ENCODE data around the gene ATAD3B. TPM values are rescaled to one million over a fixed set of nuclear protein-coding genes. Genes with fewer than 3 reads are reported as not detected.

ATAD3B gene
- total and polyA plus RNA-seq, 7 experiments from 2014 or later: 4.5 to 53.8 (median 45.5) TPM

GRCh38 chr1:1537626-1538250 is 66.2 kb downstream of the ATAD3B start:
- Histone ChIP-seq H3K9me3 (ENCODE audit: control insufficient read depth in 2 of 3, low read length in 3 of 3) (no peaks in the 10 kb centered on the region), H3K27ac (ENCODE audit: low read depth, low read length) (no peak overlapping the region), H3K4me1 (ENCODE audit: control insufficient read depth in 2 of 2, insufficient read depth in 2 of 2, low read length in 2 of 2) (no peaks in the 10 kb centered on the region), H3K4me3 (ENCODE audit: low read length) (no peak overlapping the region), H3K27me3 (ENCODE audit: control insufficient read depth in 2 of 2, insufficient read depth in 2 of 2, low read length in 2 of 2) (no peaks in the 10 kb centered on the region), H3K36me3 (ENCODE audit: control insufficient read depth in 2 of 3, insufficient read depth in 3 of 3, low read length in 3 of 3) (peaks cover 0 to 16% (median 0%) of the 10 kb centered on the region in 3 experiments)
- Mint-ChIP-seq H3K36me3 (peaks cover 0 to 7% (median 0%) of the 10 kb centered on the region in 5 donors), H3K9me3 (peaks cover 0 to 2% (median 0%) of the 10 kb centered on the region in 11 donors), H3K4me3 (peak overlapping the region in 4 of 10 donors; percentile 8 to 79 (median 36)), H3K27ac (no peak overlapping the region), H3K4me1 (peaks cover 0 to 11% (median 0%) of the 10 kb centered on the region in 7 donors), H3K27me3 (peaks cover 0 to 4% (median 0%) of the 10 kb centered on the region in 5 donors)
- ATAC-seq: no peak
- intact Hi-C loops (cut with micrococcal nuclease): no loop called here
- CTCF ChIA-PET: no interaction called here
- no peak for DNase-seq
- POLR2A ChIA-PET: no interaction called here

- ChIA-PET CTCF (no interaction called here), POLR2A (no interaction called here)
- intact Hi-C loops (cut with micrococcal nuclease): no loop called here
- Mint-ChIP-seq H3K9me3 (peaks cover 0 to 2% (median 0%) of the 10 kb centered on the region in 11 donors), H3K27me3 (peaks cover 0 to 4% (median 0%) of the 10 kb centered on the region in 5 donors), H3K4me1 (peaks cover 0 to 11% (median 0%) of the 10 kb centered on the region in 7 donors), H3K27ac (peak overlapping the region in 2 of 9 donors; percentile 32 to 34), H3K4me3 (peak overlapping the region in 8 of 10 donors; percentile 7 to 79 (median 40)), H3K36me3 (peaks cover 0 to 11% (median 0%) of the 10 kb centered on the region in 5 donors)
- Histone ChIP-seq H3K36me3 (ENCODE audit: control insufficient read depth in 2 of 3, insufficient read depth in 3 of 3, low read length in 3 of 3) (peaks cover 0 to 22% (median 0%) of the 10 kb centered on the region in 3 experiments), H3K27ac (ENCODE audit: low read depth, low read length) (no peak overlapping the region), H3K27me3 (ENCODE audit: control insufficient read depth in 2 of 2, insufficient read depth in 2 of 2, low read length in 2 of 2) (no peaks in the 10 kb centered on the region), H3K4me3 (ENCODE audit: low read length) (no peak overlapping the region), H3K9me3 (ENCODE audit: control insufficient read depth in 2 of 3, low read length in 3 of 3) (no peaks in the 10 kb centered on the region), H3K4me1 (ENCODE audit: control insufficient read depth in 2 of 2, insufficient read depth in 2 of 2, low read length in 2 of 2) (no peaks in the 10 kb centered on the region)
- ATAC-seq (no peak), DNase-seq (no peak)
Observed at GRCh38 chr1:1538334-1538733, 66.8 kb downstream of the ATAD3B start.

- Histone ChIP-seq H3K36me3 (ENCODE audit: control insufficient read depth in 2 of 3, insufficient read depth in 3 of 3, low read length in 3 of 3) (peaks cover 0 to 28% (median 0%) of the 10 kb centered on the region in 3 experiments), H3K27me3 (ENCODE audit: control insufficient read depth in 2 of 2, insufficient read depth in 2 of 2, low read length in 2 of 2) (no peaks in the 10 kb centered on the region), H3K9me3 (ENCODE audit: control insufficient read depth in 2 of 3, low read length in 3 of 3) (no peaks in the 10 kb centered on the region), H3K27ac (ENCODE audit: low read depth, low read length) (no peak overlapping the region), H3K4me1 (ENCODE audit: control insufficient read depth in 2 of 2, insufficient read depth in 2 of 2, low read length in 2 of 2) (no peaks in the 10 kb centered on the region), H3K4me3 (ENCODE audit: low read length) (no peak overlapping the region)
- H3K27me3 Mint-ChIP-seq: peaks cover 0 to 4% (median 0%) of the 10 kb centered on the region in 5 donors
- peaks cover 0 to 2% (median 0%) of the 10 kb centered on the region in 11 donors for H3K9me3 Mint-ChIP-seq
- H3K36me3 Mint-ChIP-seq: peaks cover 0 to 11% (median 0%) of the 10 kb centered on the region in 5 donors
- H3K4me1 Mint-ChIP-seq: peaks cover 0 to 11% (median 0%) of the 10 kb centered on the region in 7 donors
- ATAC-seq (no peak), DNase-seq (no peak)
- peak overlapping the region in 8 of 10 donors; percentile 7 to 79 (median 48) for H3K4me3 Mint-ChIP-seq
- H3K27ac Mint-ChIP-seq: peak overlapping the region in 1 of 9 donors; percentile 34
- ChIA-PET CTCF (no interaction called here), POLR2A (interaction anchor here (0.5 kb wide), 1 partner anchor 9 kb away, joined by 3 read pairs; no protein-coding TSS in a partner anchor)
- intact Hi-C loops (cut with micrococcal nuclease): no loop called here
Observed at GRCh38 chr1:1538989-1539309, 67.4 kb downstream of the ATAD3B start.

DNA sequence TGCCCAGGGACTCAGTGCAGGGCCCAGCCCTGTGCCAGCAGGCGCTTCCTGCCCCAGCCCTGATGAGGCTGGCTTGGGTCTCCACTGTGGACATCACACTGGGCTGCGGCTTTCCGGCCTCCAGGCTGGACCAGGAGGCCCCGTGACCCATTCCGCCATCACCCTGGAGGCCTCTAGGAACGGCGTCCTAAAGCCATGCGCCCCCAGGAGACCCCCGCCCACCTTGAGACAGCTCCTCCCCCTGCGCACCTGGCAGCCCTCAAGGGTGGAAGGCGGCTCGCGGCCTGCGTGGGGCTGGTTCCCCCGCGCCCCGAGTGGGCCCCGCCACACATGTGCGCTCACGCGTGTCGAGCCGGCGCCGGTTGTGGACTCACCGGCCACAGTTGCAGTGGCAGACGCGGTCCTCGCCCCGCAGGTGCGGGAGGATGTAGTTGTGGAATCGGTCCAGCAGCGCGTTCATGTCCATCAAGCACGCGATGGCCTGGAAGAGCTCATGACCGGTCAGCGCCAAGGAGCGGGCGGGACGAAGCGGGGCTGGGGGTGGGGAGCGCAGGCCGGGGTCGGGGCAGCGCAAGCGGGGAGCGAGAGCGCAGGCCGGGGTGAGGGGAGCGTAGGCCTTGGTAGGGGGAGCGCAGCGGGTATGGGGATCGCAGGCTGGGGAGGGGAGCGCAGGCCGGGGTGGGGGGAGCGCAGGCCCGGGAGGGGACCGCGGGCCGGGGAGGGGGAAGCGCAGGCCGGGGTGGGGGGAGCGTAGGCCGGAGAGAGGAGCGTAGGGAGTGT is 67.9 kb downstream of the ATAD3B start:
- Histone ChIP-seq H3K4me3 (ENCODE audit: low read length) (no peak overlapping the region), H3K27ac (ENCODE audit: low read depth, low read length) (no peak overlapping the region), H3K36me3 (ENCODE audit: control insufficient read depth in 2 of 3, insufficient read depth in 3 of 3, low read length in 3 of 3) (peaks cover 0 to 28% (median 0%) of the 10 kb centered on the region in 3 experiments), H3K9me3 (ENCODE audit: control insufficient read depth in 2 of 3, low read length in 3 of 3) (no peaks in the 10 kb centered on the region), H3K4me1 (ENCODE audit: control insufficient read depth in 2 of 2, insufficient read depth in 2 of 2, low read length in 2 of 2) (no peaks in the 10 kb centered on the region), H3K27me3 (ENCODE audit: control insufficient read depth in 2 of 2, insufficient read depth in 2 of 2, low read length in 2 of 2) (no peaks in the 10 kb centered on the region)
- intact Hi-C loops (cut with micrococcal nuclease): loop anchor here in 1 of 2 donors (1.0 kb wide), 1 partner anchor 76 kb away; the partner anchor contains the start of gene MIB2
- Mint-ChIP-seq H3K36me3 (peaks cover 0 to 11% (median 0%) of the 10 kb centered on the region in 5 donors), H3K9me3 (peaks cover 0 to 2% (median 0%) of the 10 kb centered on the region in 11 donors), H3K4me3 (peak overlapping the region in 8 of 10 donors; percentile 36 to 83 (median 75)), H3K4me1 (peaks cover 0 to 11% (median 0%) of the 10 kb centered on the region in 7 donors), H3K27me3 (peaks cover 0 to 4% (median 0%) of the 10 kb centered on the region in 5 donors), H3K27ac (no peak overlapping the region)
- POLR2A ChIA-PET: interaction anchor here (0.5 kb wide), 1 partner anchor 9 kb away, joined by 3 read pairs; no protein-coding TSS in a partner anchor
- CTCF ChIA-PET: no interaction called here
- DNase-seq: no peak
- ATAC-seq: no peak

GRCh38 chr1:1540090-1540817 is 68.7 kb downstream of the ATAD3B start, which contains the start of gene TMEM240:
TMEM240 (minus strand) TSS chr1:1540624; CDS start chr1:1540346, 278 bp downstream.
- peaks cover 0 to 11% (median 0%) of the 10 kb centered on the region in 7 donors for H3K4me1 Mint-ChIP-seq
- peak; percentile 75 for ATAC-seq
- intact Hi-C loops (cut with micrococcal nuclease): loop anchor here in 1 of 2 donors (1.0 kb wide), 1 partner anchor 75 kb away; the partner anchor contains the start of gene MIB2
- no peaks in the 10 kb centered on the region for H3K4me1 ChIP-seq (ENCODE audit: control insufficient read depth in 2 of 2, insufficient read depth in 2 of 2, low read length in 2 of 2)
- H3K27me3 ChIP-seq (ENCODE audit: control insufficient read depth in 2 of 2, insufficient read depth in 2 of 2, low read length in 2 of 2): no peaks in the 10 kb centered on the region
- peak in 7 of 9 donors; percentile 41 to 55 (median 52) for DNase-seq
- H3K36me3 Mint-ChIP-seq: peaks cover 0 to 11% (median 0%) of the 10 kb centered on the region in 5 donors
- CTCF ChIA-PET: no interaction called here
- peak within 1 kb of the TSS; percentile 57 for H3K27ac ChIP-seq (ENCODE audit: low read depth, low read length)
- POLR2A ChIA-PET: no interaction called here
- H3K27ac Mint-ChIP-seq: peak within 1 kb of the TSS in 4 of 9 donors; percentile 32 to 67 (median 59)
- peak within 1 kb of the TSS; percentile 36 to 83 (median 75) for H3K4me3 Mint-ChIP-seq
- peaks cover 0 to 28% (median 0%) of the 10 kb centered on the region in 3 experiments for H3K36me3 ChIP-seq (ENCODE audit: control insufficient read depth in 2 of 3, insufficient read depth in 3 of 3, low read length in 3 of 3)
- H3K4me3 ChIP-seq (ENCODE audit: low read length): no peak within 1 kb of the TSS
- peaks cover 0 to 2% (median 0%) of the 10 kb centered on the region in 11 donors for H3K9me3 Mint-ChIP-seq
- H3K27me3 Mint-ChIP-seq: peaks cover 0 to 4% (median 0%) of the 10 kb centered on the region in 5 donors
- no peaks in the 10 kb centered on the region for H3K9me3 ChIP-seq (ENCODE audit: control insufficient read depth in 2 of 3, low read length in 3 of 3)
